Esophagus squamous epithelium (tissue), 5 donors: ENCODE data around the gene GNG13. TPM values are rescaled to one million over a fixed set of nuclear protein-coding genes. Genes with fewer than 3 reads are reported as not detected.

Experiments used
- DNase-seq: peaks from one replicate; lab custom pipeline; 2025; lab: John Stamatoyannopoulos, UW
- H3K27ac ChIP-seq, 4 donors: fragments of 200-600 bp; sonication (generic); one replicate each; pipeline ENCODE4 v1.5.1; 2016 to 2019; ENCODE audit warnings: mild to moderate bottlenecking in 1 of 4
- H3K27me3 ChIP-seq, 4 donors: fragments of 200-600 bp; sonication (generic); 1 replicate in 3 of 4; 2 replicates in 1 of 4; pipeline versions ENCODE4 v1.5.1 to v1.6.0; 2017 to 2021; ENCODE audit warnings: antibody characterized with exemption in 1 of 4
- H3K36me3 ChIP-seq, 3 donors: fragments of 200-600 bp; sonication (generic); one replicate each; pipeline ENCODE4 v1.5.1; 2016 to 2019
- H3K4me1 ChIP-seq, 3 donors: fragments of 200-600 bp; sonication (generic); one replicate each; pipeline ENCODE4 v1.5.1; 2017 to 2019
- H3K4me3 ChIP-seq, 4 donors: fragments of 200-600 bp; sonication (generic); 1 replicate in 3 of 4; 2 replicates in 1 of 4; pipeline ENCODE4 v1.5.1; 2016 to 2019; ENCODE audit warnings: mild to moderate bottlenecking in 2 of 4, moderate library complexity in 1 of 4
- H3K9me3 ChIP-seq, 3 donors: fragments of 200-600 bp; sonication (generic); one replicate each; pipeline ENCODE4 v1.5.1; 2016 to 2019
- CTCF ChIP-seq, 6 experiments: fragments of 450-650 bp in 4 of 6; fragments of 200-600 bp in 2 of 6; sonication (generic) in 2 of 6; IDR thresholded peaks; one replicate each; pipeline ENCODE4 v1.5.1; 2016 to 2019; ENCODE audit warnings: antibody characterized with exemption in 6 of 6, mild to moderate bottlenecking in 4 of 6, moderate library complexity in 4 of 6
- POLR2A ChIP-seq, 4 donors: fragments of 450-650 bp; IDR thresholded peaks; one replicate each; pipeline ENCODE4 v1.6.1; 2017; ENCODE audit warnings: antibody characterized with exemption in 4 of 4, mild to moderate bottlenecking in 4 of 4, moderate library complexity in 3 of 4
- WGBS, 2 donors: methylation state at CpG; one replicate each; pipeline ENCODE4 v1.1.5; 2018; 5-methylcytosine and 5-hydroxymethylcytosine counted together
- intact Hi-C: fragments of 100-400 bp; cut with DNase I; formaldehyde crosslinking; loops from one replicate; pipeline ENCODE4 v1.15.0; 2022
- total RNA-seq, 4 donors: library from RNA; depleted of rRNA; stranded (reverse); fragments of >200 nt; gene quantifications; one replicate each; pipeline ENCODE4 v1.1.0, GENCODE V29; 2016
- donor health status: DM: yes; HTN: yes; CAD: no.

Gene GNG13
- total RNA-seq, 4 donors from 2014 or later: not detected

DNA sequence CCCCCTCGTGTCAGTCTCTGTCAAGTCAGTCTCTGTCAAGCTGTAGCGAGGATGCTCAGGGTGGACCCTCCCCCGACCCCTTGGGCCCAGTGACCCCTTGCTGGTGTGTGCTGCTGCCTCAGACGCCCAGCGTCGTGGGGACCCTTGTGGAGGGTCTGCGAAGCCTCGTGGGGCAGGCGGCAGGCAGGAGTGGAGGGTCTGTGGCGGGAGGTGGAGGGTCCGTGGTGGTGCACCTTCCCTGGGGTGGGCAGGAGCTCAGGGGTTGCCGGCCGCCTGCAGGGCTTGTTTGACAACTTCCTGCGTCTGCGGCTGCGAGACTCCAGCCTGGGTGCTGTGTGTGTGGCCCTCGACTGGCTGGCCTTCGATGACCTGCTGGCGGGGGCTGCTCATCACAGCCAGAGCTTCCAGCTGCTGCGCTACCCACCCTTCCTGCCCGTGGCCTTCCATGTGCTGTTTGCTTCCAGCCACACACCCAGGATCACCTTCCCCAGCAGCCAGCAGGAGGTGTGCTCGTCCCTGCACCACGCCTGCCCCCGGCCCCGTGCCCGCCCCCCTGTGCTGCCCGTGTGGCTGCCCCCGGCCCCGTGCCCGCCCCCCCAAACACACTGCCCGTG is 5.6 kb downstream of the GNG13 start:
- no peak for DNase-seq
- Histone ChIP-seq H3K9me3 (no peaks in the 10 kb centered on the region), H3K4me1 (peaks cover 0 to 13% (median 0%) of the 10 kb centered on the region in 3 donors), H3K36me3 (peaks cover 0 to 33% (median 0%) of the 10 kb centered on the region in 3 donors), H3K27ac (no peak overlapping the region), H3K27me3 (peaks cover 3 to 42% (median 5%) of the 10 kb centered on the region in 4 donors), H3K4me3 (no peak overlapping the region)
- 81% methylated on average over 11 of the region's 31 CpGs; no CpG with 5 or more reads in 1 of the 2 donors for WGBS, 2 donors
- intact Hi-C loops: no loop called here
- TF ChIP-seq POLR2A (IDR thresholded peaks at IDR 0.05) (no peak), CTCF (IDR thresholded peaks at IDR 0.05) (no peak)

DNA sequence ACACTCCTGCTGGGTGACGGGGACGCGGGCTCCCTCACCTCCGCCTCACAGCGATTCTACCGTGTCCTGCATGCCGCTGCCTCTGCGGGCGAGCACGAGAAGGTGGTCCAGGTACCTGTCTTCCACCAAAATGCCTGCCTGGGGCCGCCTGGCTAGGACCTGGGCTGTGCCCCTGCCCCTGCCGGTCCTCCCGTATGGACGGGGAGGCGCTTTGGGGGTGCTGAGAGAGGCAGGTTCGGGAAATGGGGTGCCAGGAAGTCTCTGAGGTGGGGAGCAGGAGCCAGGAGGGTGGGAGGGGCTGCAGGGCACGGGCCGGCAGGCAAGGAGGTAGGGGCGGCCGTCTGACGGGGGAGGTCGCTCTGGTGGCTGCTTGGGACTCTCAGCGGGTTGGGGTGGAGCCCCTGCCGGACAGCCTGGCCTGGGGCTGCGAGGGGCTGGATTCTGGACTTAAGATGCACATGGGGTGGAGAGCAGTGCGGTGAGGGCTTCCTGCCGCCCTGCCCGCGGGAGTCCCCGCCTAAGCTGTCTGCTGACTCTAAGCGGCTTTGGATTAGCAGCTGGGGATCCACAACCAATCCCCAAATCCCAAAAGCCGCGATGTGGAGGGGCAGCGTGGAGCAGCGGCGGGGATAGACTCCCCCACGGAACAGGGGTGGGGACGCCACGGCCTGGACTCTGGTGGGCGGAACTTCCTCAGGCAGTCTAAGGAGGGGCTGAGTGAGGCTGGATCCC is 6.3 kb downstream of the GNG13 start:
- H3K4me3 ChIP-seq: no peak overlapping the region
- peaks cover 0 to 33% (median 0%) of the 10 kb centered on the region in 3 donors for H3K36me3 ChIP-seq
- H3K4me1 ChIP-seq: peaks cover 1 to 15% (median 3%) of the 10 kb centered on the region in 3 donors
- no peak overlapping the region for H3K27ac ChIP-seq
- no peak for TF ChIP-seq CTCF (IDR thresholded peaks at IDR 0.05)
- TF ChIP-seq POLR2A (IDR thresholded peaks at IDR 0.05): no peak
- no peaks in the 10 kb centered on the region for H3K9me3 ChIP-seq
- H3K27me3 ChIP-seq: peaks cover 0 to 35% (median 2%) of the 10 kb centered on the region in 4 donors
- WGBS, 2 donors: 76 to 95% methylated on average over 7 to 14 of the region's 40 CpGs
- no peak for DNase-seq
- intact Hi-C loops: no loop called here

DNA sequence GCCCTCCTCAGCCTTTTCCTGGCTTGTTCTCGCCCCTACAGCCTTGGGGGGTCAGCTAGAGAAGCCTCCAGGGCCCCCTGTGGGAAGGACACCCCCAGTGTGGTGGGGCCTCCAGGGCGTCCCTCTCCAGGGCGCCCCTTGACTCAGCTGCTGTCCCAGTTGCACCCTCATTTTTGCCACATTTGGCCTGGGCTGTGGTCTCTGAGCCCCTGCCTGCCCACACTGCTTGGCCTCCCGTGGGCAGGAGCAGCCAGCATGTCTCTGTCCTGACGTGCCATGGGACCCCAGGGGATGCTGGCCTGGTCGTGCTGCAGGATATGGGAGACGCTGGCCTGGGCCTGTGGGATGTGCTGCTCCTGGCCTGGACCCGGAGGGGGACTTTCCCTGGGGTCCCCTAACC is 7.1 kb downstream of the GNG13 start:
- H3K4me3 ChIP-seq: no peak overlapping the region
- no peaks in the 10 kb centered on the region for H3K9me3 ChIP-seq
- intact Hi-C loops: no loop called here
- peaks cover 0 to 27% (median 0%) of the 10 kb centered on the region in 4 donors for H3K27me3 ChIP-seq
- no peak for DNase-seq
- no CpG with 5 or more reads among the region's 8 CpGs for WGBS, 2 donors
- H3K27ac ChIP-seq: no peak overlapping the region
- peaks cover 0 to 33% (median 0%) of the 10 kb centered on the region in 3 donors for H3K36me3 ChIP-seq
- H3K4me1 ChIP-seq: peaks cover 9 to 24% (median 9%) of the 10 kb centered on the region in 3 donors
- no peak for TF ChIP-seq POLR2A (IDR thresholded peaks at IDR 0.05)
- TF ChIP-seq CTCF (IDR thresholded peaks at IDR 0.05): no peak

DNA sequence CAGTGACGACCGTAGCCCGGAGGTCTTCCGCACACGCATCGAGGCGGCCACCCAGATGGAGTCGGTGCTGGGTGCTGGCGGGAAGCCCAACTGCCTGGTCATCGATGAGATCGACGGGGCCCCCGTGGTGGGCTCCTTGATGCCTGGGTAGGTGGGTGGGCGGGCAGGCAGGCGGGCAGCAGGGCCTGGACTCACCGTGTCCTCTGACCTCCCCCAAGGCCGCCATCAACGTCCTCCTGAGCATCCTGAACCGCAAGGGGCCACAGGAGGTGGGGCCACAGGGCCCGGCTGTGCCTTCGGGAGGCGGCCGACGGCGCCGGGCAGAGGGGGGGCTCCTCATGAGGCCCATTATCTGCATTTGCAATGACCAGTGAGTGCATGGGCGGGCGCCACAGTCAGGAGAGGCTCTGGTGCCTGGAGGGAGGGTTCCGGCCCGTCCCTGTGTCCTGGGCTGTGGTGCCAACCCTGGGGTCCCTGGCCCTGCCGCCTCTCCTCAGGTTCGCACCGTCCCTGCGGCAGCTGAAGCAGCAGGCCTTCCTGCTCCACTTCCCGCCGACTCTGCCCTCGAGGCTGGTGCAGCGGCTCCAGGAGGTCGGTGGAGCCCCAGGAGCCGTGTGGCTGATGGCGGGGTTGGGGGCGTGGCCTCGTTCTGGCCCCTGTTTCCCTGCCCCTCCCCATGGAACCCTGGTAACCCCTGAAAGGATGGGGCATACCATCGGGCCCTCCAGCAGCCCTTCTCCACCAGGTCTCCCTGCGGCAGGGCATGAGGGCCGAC is 8.1 kb downstream of the GNG13 start:
- DNase-seq: no peak
- Histone ChIP-seq H3K27ac (no peak overlapping the region), H3K4me3 (no peak overlapping the region), H3K4me1 (peaks cover 13 to 29% (median 13%) of the 10 kb centered on the region in 3 donors), H3K9me3 (no peaks in the 10 kb centered on the region), H3K27me3 (peaks cover 0 to 16% (median 0%) of the 10 kb centered on the region in 4 donors), H3K36me3 (peaks cover 0 to 33% (median 0%) of the 10 kb centered on the region in 3 donors)
- 100% methylated on average over 2 to 4 of the region's 46 CpGs for WGBS, 2 donors
- TF ChIP-seq CTCF (IDR thresholded peaks at IDR 0.05): no peak
- no peak for TF ChIP-seq POLR2A (IDR thresholded peaks at IDR 0.05)
- intact Hi-C loops: no loop called here
